HG02973 (cell line): Measurements from ENCODE around the gene CHRNB4.

Source experiments
- ATAC-seq: cut with Tn5 transposase; IDR thresholded peaks from one replicate; pipeline ENCODE4 v1.9.1; 2021; ENCODE audit warnings: moderate library complexity; ENCODE audit not compliant: unreplicated experiment

The CHRNB4 gene

GRCh38 chr15:78634210-78635145 lies 6.5 kb downstream of the CHRNB4 start:
- ATAC-seq: no peak

GRCh38 chr15:78633348-78633747 lies 7.7 kb downstream of the CHRNB4 start:
- no peak for ATAC-seq

- no peak for ATAC-seq
Observed at GRCh38 chr15:78630886-78631633, 9.9 kb downstream of the CHRNB4 start.

- ATAC-seq: no peak
Observed at GRCh38 chr15:78629716-78630065, 11.3 kb downstream of the CHRNB4 start.

- ATAC-seq: no peak
Observed at GRCh38 chr15:78629031-78629715, 11.8 kb downstream of the CHRNB4 start.

GRCh38 chr15:78628227-78628626 lies 12.8 kb downstream of the CHRNB4 start:
- ATAC-seq: no peak

- ATAC-seq: no peak
Observed at GRCh38 chr15:78627348-78627747, 13.7 kb downstream of the CHRNB4 start.

- no peak for ATAC-seq
Observed at GRCh38 chr15:78626381-78626995, 14.5 kb downstream of the CHRNB4 start.

- ATAC-seq: no peak
Observed at GRCh38 chr15:78625606-78626280, 15.3 kb downstream of the CHRNB4 start.

- ATAC-seq: no peak
Observed at GRCh38 chr15:78624651-78625590, 16.1 kb downstream of the CHRNB4 start.

GRCh38 chr15:78623786-78624497 lies 17.1 kb downstream of the CHRNB4 start:
- no peak for ATAC-seq

GRCh38 chr15:78621810-78622402 lies 19.1 kb downstream of the CHRNB4 start:
- ATAC-seq: no peak

- no peak for ATAC-seq
Observed at GRCh38 chr15:78620527-78621421, 20.2 kb downstream of the CHRNB4 start, which contains the start of gene CHRNA3. TSS of gene CHRNA3 (minus strand) at chr15:78620996. CDS start at chr15:78620794, 202 bp downstream.

GRCh38 chr15:78620021-78620526 lies 20.9 kb downstream of the CHRNB4 start:
- no peak for ATAC-seq

- ATAC-seq: no peak
Observed at GRCh38 chr15:78619022-78619950, 21.7 kb downstream of the CHRNB4 start.

- ATAC-seq: no peak
Observed at GRCh38 chr15:78618490-78618934, 22.5 kb downstream of the CHRNB4 start.
